ENCODE measurements around the gene BLACAT1. TPM values are rescaled to one million over a fixed set of nuclear protein-coding genes. Genes with fewer than 3 reads are reported as not detected.

BLACAT1 gene
- total and polyA plus RNA-seq, 9 of the 15 experiments (the other 6 are each of a cell fraction or from before 2014, with no cell fraction given), result 0.10 to 5.9 (median 0.73) TPM

- no peak for TF ChIP-seq ZNF740 (CRISPR knock-in tag; IDR thresholded peaks at IDR 0.05)
- TF ChIP-seq ZNF740 (tag; IDR thresholded peaks at IDR 0.05), result no peak
- no peak for TF ChIP-seq ZNF282 (CRISPR knock-in tag; IDR thresholded peaks at IDR 0.05)
- no peak for TF ChIP-seq NR4A1 (CRISPR knock-in tag; IDR thresholded peaks at IDR 0.05)
- TF ChIP-seq NR4A1 (tag; IDR thresholded peaks at IDR 0.05), result no peak
- no peak for TF ChIP-seq HOMEZ (CRISPR knock-in tag; IDR thresholded peaks at IDR 0.05)
- no peak for TF ChIP-seq ZNF133 (CRISPR knock-in tag; IDR thresholded peaks at IDR 0.05)
- TF ChIP-seq ZBTB5 (IDR thresholded peaks at IDR 0.05), result no peak
- no peak for TF ChIP-seq OTX1 (CRISPR knock-in tag; IDR thresholded peaks at IDR 0.05)
- TF ChIP-seq ZNF699 (CRISPR knock-in tag; IDR thresholded peaks at IDR 0.05; ENCODE audit: insufficient replicate concordance), result no peak
- no peak for TF ChIP-seq NFYB (IDR thresholded peaks at IDR 0.05; ENCODE audit: extremely low read depth, insufficient read length)
- no peak for TF ChIP-seq GATAD2A (IDR thresholded peaks at IDR 0.05)
- TF ChIP-seq E2F5 (CRISPR knock-in tag; IDR thresholded peaks at IDR 0.05), result peak; percentile 76; the same call in 1 of the 2 replicates
- no peak for TF ChIP-seq SETDB1 (IDR thresholded peaks at IDR 0.05; ENCODE audit: low read length)
- no peak for TF ChIP-seq ASH1L (IDR thresholded peaks at IDR 0.05; ENCODE audit: borderline replicate concordance, low read depth, partially characterized antibody)
- peak; percentile 85 for TF ChIP-seq ZNF644 (tag; IDR thresholded peaks at IDR 0.05; ENCODE audit: low read depth)
- no peak for TF ChIP-seq C11orf30 (IDR thresholded peaks at IDR 0.05; ENCODE audit: low read depth)
- TF ChIP-seq CREB3 (tag; conservative IDR thresholded peaks at IDR 0.05; ENCODE audit: low read depth), result 0 out of 2 replicates have a peak, but pooled peaks have one; percentile 39
- TF ChIP-seq KAT2B (IDR thresholded peaks at IDR 0.05; ENCODE audit: low read depth, low read length), result no peak
- TF ChIP-seq RBBP5 (IDR thresholded peaks at IDR 0.05; ENCODE audit: borderline replicate concordance, insufficient read depth, low read length, poor library complexity, severe bottlenecking), result no peak
- no peak for TF ChIP-seq POU5F1 (IDR thresholded peaks at IDR 0.05; ENCODE audit: borderline replicate concordance, low read depth, low read length, partially characterized antibody)
These were observed 3.1 kb upstream of the BLACAT1 start (continued) for GRCh38 chr1:205458777-205459566.
